Smooth muscle cell (in vitro differentiated cells): ENCODE results near the gene CTNNB1. TPM values are rescaled to one million over a fixed set of nuclear protein-coding genes. Genes with fewer than 3 reads are reported as not detected.

Source experiments
- DNase-seq: peaks from one replicate; lab custom pipeline; 2025; ENCODE audit not compliant: unreplicated experiment; lab: John Stamatoyannopoulos, UW
- H2AFZ ChIP-seq: fragments of 200-600 bp; sonication (generic); 2 replicates; pipeline ENCODE4 v1.6.0; 2016; ENCODE audit warnings: antibody characterized with exemption, low read depth, mild to moderate bottlenecking
- H3F3A ChIP-seq: fragments of 200-600 bp; sonication (generic); 2 replicates; pipeline ENCODE4 v1.6.0; 2017; ENCODE audit warnings: antibody characterized with exemption, low read depth
- H3K27ac ChIP-seq: fragments of 200-600 bp; sonication (generic); 2 replicates; pipeline ENCODE4 v1.5.1; 2016; ENCODE audit warnings: low read depth, mild to moderate bottlenecking
- H3K27me3 ChIP-seq: fragments of 200-600 bp; sonication (generic); 2 replicates; pipeline ENCODE4 v1.6.1; 2016; ENCODE audit warnings: low read depth, mild to moderate bottlenecking
- H3K36me3 ChIP-seq: fragments of 200-600 bp; sonication (generic); 2 replicates; pipeline ENCODE4 v1.5.1; 2016; ENCODE audit warnings: low read depth
- H3K4me1 ChIP-seq: fragments of 200-600 bp; sonication (generic); 2 replicates; pipeline ENCODE4 v1.5.1; 2016; ENCODE audit warnings: low read depth
- H3K4me2 ChIP-seq: fragments of 200-600 bp; sonication (generic); 2 replicates; pipeline ENCODE4 v1.6.0; 2016; ENCODE audit warnings: mild to moderate bottlenecking
- H3K4me3 ChIP-seq: fragments of 200-600 bp; sonication (generic); 2 replicates; pipeline ENCODE4 v1.5.1; 2016; ENCODE audit warnings: mild to moderate bottlenecking
- H3K79me2 ChIP-seq: fragments of 200-600 bp; sonication (generic); 2 replicates; pipeline ENCODE4 v1.6.0; 2016; ENCODE audit warnings: low read depth, mild to moderate bottlenecking
- H3K9ac ChIP-seq: fragments of 200-600 bp; sonication (generic); 2 replicates; pipeline ENCODE4 v1.6.0; 2016; ENCODE audit warnings: low read depth
- H3K9me3 ChIP-seq: fragments of 200-600 bp; sonication (generic); replicated peaks from 2 replicates; pipeline ENCODE4 v1.5.1; 2016; ENCODE audit warnings: low read depth
- H4K20me1 ChIP-seq: fragments of 200-600 bp; sonication (generic); 2 replicates; pipeline ENCODE4 v1.6.0; 2016; ENCODE audit warnings: low read depth
- WGBS: methylation state at CpG from one replicate; pipeline ENCODE4 v1.1.7; 2016; ENCODE audit warnings: low lambda C conversion rate; 5-methylcytosine and 5-hydroxymethylcytosine counted together
- polyA plus RNA-seq: library from polyadenylated mRNA; unstranded; fragments of >200 nt; fragmentation: Nextera tagmentation; extraction: Ambion mirVana; gene quantifications from 2 replicates; pipeline ENCODE4 v1.2.1, GENCODE V29; 2016
- total RNA-seq: library from RNA; depleted of rRNA; stranded (reverse); fragments of >200 nt; gene quantifications from 2 replicates; pipeline ENCODE4 v1.2.3, GENCODE V29; 2014
- TF ChIP-seq, protein P1 (sequence below): fragments of 200-600 bp; sonication (generic); IDR thresholded peaks from 2 replicates; pipeline ENCODE4 v1.5.1; 2017; ENCODE audit warnings: borderline replicate concordance, mild to moderate bottlenecking, antibody characterized with exemption; ENCODE audit not compliant: insufficient read depth, poor library complexity, severe bottlenecking

The CTNNB1 gene
- total and polyA plus RNA-seq, 2 experiments from 2014 or later = 167 to 957 TPM

DNA sequence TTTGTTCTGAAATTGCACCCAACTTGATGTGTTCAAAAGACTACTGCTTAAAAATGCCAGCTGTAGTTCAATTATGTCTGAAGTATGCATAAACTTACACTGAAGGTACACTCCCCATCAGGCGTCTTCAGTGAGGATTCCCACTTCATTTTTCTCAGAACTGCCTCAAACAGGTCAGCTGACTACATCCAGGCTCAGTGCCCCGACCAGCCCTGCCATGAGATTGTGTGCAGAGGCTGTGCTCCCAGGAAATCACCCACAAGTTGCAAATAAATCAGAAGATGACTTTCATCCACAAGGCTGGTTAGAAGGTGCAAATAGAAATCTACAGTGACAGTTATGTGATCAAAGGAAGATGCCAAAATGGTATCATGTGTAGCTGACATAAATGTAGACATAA, 51.5 kb downstream of the CTNNB1 start:
- no peak overlapping the region for H3K27ac ChIP-seq
- WGBS = 79% methylated on average over 2 of the region's 2 CpGs
- no peak overlapping the region for H2AFZ ChIP-seq
- no peaks in the 10 kb centered on the region for H3K9me3 ChIP-seq
- no peak overlapping the region for H3K4me2 ChIP-seq
- H3K27me3 ChIP-seq = no peaks in the 10 kb centered on the region
- H3K9ac ChIP-seq = no peak overlapping the region
- DNase-seq = no peak
- H3K36me3 ChIP-seq = no peaks in the 10 kb centered on the region
- TF ChIP-seq, protein P1, sequence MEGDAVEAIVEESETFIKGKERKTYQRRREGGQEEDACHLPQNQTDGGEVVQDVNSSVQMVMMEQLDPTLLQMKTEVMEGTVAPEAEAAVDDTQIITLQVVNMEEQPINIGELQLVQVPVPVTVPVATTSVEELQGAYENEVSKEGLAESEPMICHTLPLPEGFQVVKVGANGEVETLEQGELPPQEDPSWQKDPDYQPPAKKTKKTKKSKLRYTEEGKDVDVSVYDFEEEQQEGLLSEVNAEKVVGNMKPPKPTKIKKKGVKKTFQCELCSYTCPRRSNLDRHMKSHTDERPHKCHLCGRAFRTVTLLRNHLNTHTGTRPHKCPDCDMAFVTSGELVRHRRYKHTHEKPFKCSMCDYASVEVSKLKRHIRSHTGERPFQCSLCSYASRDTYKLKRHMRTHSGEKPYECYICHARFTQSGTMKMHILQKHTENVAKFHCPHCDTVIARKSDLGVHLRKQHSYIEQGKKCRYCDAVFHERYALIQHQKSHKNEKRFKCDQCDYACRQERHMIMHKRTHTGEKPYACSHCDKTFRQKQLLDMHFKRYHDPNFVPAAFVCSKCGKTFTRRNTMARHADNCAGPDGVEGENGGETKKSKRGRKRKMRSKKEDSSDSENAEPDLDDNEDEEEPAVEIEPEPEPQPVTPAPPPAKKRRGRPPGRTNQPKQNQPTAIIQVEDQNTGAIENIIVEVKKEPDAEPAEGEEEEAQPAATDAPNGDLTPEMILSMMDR = no peak
- no peaks in the 10 kb centered on the region for H3K79me2 ChIP-seq
- H3F3A ChIP-seq = peaks cover 6% of the 10 kb centered on the region
- no peaks in the 10 kb centered on the region for H3K4me1 ChIP-seq
- no peak overlapping the region for H3K4me3 ChIP-seq
- no peaks in the 10 kb centered on the region for H4K20me1 ChIP-seq

DNA sequence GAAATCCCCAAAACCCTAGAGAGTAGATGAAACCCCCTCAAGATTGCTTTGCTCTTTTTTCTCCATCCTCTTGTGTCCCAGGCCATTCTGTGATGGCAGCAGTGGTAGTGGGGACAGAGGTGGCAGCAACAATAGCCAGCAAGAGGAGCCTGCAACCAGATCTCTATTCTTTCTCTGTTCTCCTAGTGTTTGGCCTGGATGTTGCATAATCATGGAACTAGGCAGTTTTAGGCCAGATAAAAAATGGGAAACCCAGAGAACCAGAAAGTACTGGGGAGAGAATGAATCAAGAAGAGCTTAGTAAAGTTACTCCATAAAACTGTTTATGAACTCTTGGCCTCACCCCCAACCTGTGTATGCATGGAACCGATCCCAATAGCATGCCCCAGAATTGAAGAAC, 52.3 kb downstream of the CTNNB1 start:
- no peak for DNase-seq
- Histone ChIP-seq H3K4me3 (no peak overlapping the region), H3K27ac (no peak overlapping the region), H2AFZ (no peak overlapping the region), H3K27me3 (no peaks in the 10 kb centered on the region), H3K79me2 (no peaks in the 10 kb centered on the region), H3K4me1 (no peaks in the 10 kb centered on the region), H3K36me3 (no peaks in the 10 kb centered on the region), H3K9ac (no peak overlapping the region), H3F3A (no peaks in the 10 kb centered on the region), H3K4me2 (no peak overlapping the region), H4K20me1 (no peaks in the 10 kb centered on the region), H3K9me3 (no peaks in the 10 kb centered on the region)
- TF ChIP-seq, protein P1 = no peak
- WGBS = 100% methylated on average over 1 of the region's 1 CpG

DNA sequence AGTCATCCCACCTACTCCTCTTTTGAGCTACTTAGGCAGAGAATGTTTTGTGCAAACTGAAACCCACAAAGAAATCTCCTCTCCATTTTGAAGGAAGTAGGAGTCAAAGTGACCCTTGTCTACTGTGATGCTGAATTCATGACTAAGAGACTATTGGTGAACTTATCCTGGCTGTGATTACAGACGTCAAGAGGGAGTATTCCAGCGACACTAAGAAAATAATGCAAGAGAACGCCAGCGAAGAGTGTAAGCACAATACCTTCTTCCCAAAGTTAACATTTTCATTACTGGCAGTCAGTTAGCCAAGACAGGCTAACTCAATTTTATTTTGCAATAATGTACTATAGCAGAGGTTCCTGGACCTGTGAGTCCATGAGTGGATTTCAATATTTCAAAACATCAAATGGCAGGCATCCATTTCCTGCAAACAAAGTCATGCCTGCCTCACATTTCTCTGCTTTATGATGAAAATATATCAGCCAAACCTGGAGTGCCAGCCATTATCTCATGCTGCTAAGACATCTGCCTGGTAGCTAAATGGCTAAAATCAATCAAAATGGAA, 59.0 kb downstream of the CTNNB1 start:
- Histone ChIP-seq H2AFZ (no peak overlapping the region), H3K4me1 (peaks cover 4% of the 10 kb centered on the region), H3K27me3 (no peaks in the 10 kb centered on the region), H3F3A (no peaks in the 10 kb centered on the region), H3K79me2 (no peaks in the 10 kb centered on the region), H3K9ac (no peak overlapping the region), H3K9me3 (no peaks in the 10 kb centered on the region), H3K4me2 (no peak overlapping the region), H3K4me3 (no peak overlapping the region), H4K20me1 (no peaks in the 10 kb centered on the region), H3K27ac (no peak overlapping the region), H3K36me3 (no peaks in the 10 kb centered on the region)
- no peak for DNase-seq
- TF ChIP-seq, protein P1 = no peak
- WGBS = 74% methylated on average over 4 of the region's 4 CpGs

DNA sequence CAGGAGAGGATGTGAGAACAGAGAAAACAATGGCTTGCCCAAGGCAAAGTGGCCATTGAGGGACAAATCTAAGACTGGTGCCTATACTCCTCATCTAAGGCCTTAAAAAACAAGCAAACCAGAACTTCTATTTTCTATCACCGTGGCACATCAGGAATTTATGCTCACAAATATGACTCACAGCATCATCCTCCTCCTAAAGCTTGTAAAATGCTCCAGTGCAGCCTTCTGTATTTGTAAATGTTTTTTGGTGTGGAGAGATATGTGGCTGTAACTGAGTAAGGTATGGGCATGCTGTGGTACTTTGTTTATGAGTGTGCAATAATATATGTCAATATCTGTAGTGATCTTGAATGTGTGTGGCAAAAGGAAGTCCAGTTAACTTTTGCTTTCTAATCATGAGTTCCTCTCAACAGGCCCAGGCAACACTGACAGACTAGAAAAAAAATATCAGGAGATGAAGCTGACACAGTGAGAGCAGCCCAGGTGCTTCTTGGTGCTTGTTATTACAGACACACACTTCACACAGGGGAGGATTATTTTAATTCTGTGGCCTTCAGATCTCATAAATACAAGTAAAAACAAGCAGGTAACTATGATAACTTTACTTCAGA, 60.3 kb downstream of the CTNNB1 start:
- DNase-seq = no peak
- H3K9me3 ChIP-seq = no peaks in the 10 kb centered on the region
- 0% methylated on average over 1 of the region's 1 CpG for WGBS
- no peaks in the 10 kb centered on the region for H3F3A ChIP-seq
- H3K27me3 ChIP-seq = no peaks in the 10 kb centered on the region
- H3K4me1 ChIP-seq = peaks cover 4% of the 10 kb centered on the region
- H2AFZ ChIP-seq = no peak overlapping the region
- H3K4me3 ChIP-seq = no peak overlapping the region
- TF ChIP-seq, protein P1 = no peak
- peak overlapping the region; percentile 7 for H3K27ac ChIP-seq
- no peaks in the 10 kb centered on the region for H3K36me3 ChIP-seq
- H3K4me2 ChIP-seq = peak overlapping the region; percentile 27
- H3K79me2 ChIP-seq = no peaks in the 10 kb centered on the region
- no peaks in the 10 kb centered on the region for H4K20me1 ChIP-seq
- H3K9ac ChIP-seq = no peak overlapping the region
